B cell (primary cell): Measurements from ENCODE around the gene FAM184A. TPM values are rescaled to one million over a fixed set of nuclear protein-coding genes. Genes with fewer than 3 reads are reported as not detected.

Source experiments
- ATAC-seq: fragments of 200-7000 bp; cut with Tn5 transposase; one replicate; pipeline ENCODE4 v1.10.0; 2021; ENCODE audit warnings: low read depth, mild to moderate bottlenecking, moderate number of reproducible peaks, moderate library complexity
- CTCF ChIA-PET: fragments of 350-600 bp; sonication (Branson Sonifier 250); formaldehyde crosslinking; loops from one replicate; lab custom pipeline; 2021; ENCODE audit warnings: antibody characterized with exemption, inconsistent platforms; lab: Charles Lee
- POLR2A ChIA-PET: fragments of 350-600 bp; sonication (Branson Sonifier 250); formaldehyde crosslinking; loops from one replicate; lab custom pipeline; 2021; ENCODE audit warnings: antibody characterized with exemption; lab: Charles Lee
- DNase-seq: peaks from one replicate; pipeline ENCODE4 v3.0.0; 2013
- H2AFZ ChIP-seq: 2 replicates; pipeline ENCODE4 v1.6.1; 2012; ENCODE audit warnings: mild to moderate bottlenecking, low read depth, low read length; ENCODE audit not compliant: insufficient read depth, poor library complexity, severe bottlenecking
- H3K27ac ChIP-seq, 2 donors: 1 replicate in 1 of 2; 2 replicates in 1 of 2; pipeline ENCODE4 v1.5.1; 2012 to 2013; ENCODE audit warnings: low read length in 2 of 2, mild to moderate bottlenecking in 2 of 2, moderate library complexity in 1 of 2
- H3K27me3 ChIP-seq, 4 experiments: fragments of 200-600 bp in 1 of 4; sonication (generic) in 1 of 4; replicated peaks in 1 of 4; 1 replicate in 2 of 4; 2 replicates in 2 of 4; pipeline versions ENCODE4 v1.6.1 to v1.7.0; 2013 to 2016; ENCODE audit warnings: low read length in 3 of 4, mild to moderate bottlenecking in 2 of 4, mixed read lengths in 1 of 4, moderate library complexity in 1 of 4; ENCODE audit not compliant: insufficient read depth in 4 of 4, control insufficient read depth in 3 of 4; ENCODE audit errors: control extremely low read depth in 1 of 4
- H3K36me3 ChIP-seq, 2 experiments: replicated peaks in 1 of 2; 1 replicate in 1 of 2; 2 replicates in 1 of 2; pipeline versions ENCODE4 v1.6.1 to v1.7.1; 2013; ENCODE audit warnings: low read length in 1 of 2; ENCODE audit not compliant: insufficient read depth in 2 of 2, control insufficient read depth in 1 of 2; ENCODE audit errors: control extremely low read depth in 1 of 2, extremely low read depth in 1 of 2
- H3K4me1 ChIP-seq, 2 donors: fragments of 200-600 bp in 1 of 2; sonication (generic) in 1 of 2; 1 replicate in 1 of 2; 2 replicates in 1 of 2; pipeline versions ENCODE4 v1.5.1 to v1.6.1; 2013 to 2017; ENCODE audit warnings: low read length in 2 of 2; ENCODE audit not compliant: control insufficient read depth in 2 of 2, insufficient read depth in 2 of 2
- H3K4me2 ChIP-seq: replicated peaks from 2 replicates; pipeline ENCODE3; 2012; ENCODE audit warnings: mild to moderate bottlenecking, low read depth, low read length; ENCODE audit not compliant: poor library complexity, severe bottlenecking
- H3K4me3 ChIP-seq, 5 experiments: fragments of 200-600 bp in 1 of 5; sonication (generic) in 1 of 5; 1 replicate in 3 of 5; 2 replicates in 2 of 5; pipeline versions ENCODE4 v1.5.1 to v1.7.0; 2011 to 2016; ENCODE audit warnings: low read length in 4 of 5, mild to moderate bottlenecking in 4 of 5, low read depth in 2 of 5, control low read depth in 1 of 5, moderate library complexity in 1 of 5; ENCODE audit not compliant: insufficient read depth in 1 of 5; ENCODE audit errors: control extremely low read depth in 1 of 5, extremely low read depth in 1 of 5
- H3K79me2 ChIP-seq: fragments of 200-600 bp; sonication (generic); one replicate; pipeline ENCODE4 v1.6.0; 2016; ENCODE audit warnings: low read length; ENCODE audit not compliant: control insufficient read depth, insufficient read depth
- H3K9ac ChIP-seq: fragments of 200-600 bp; sonication (generic); 2 replicates; pipeline ENCODE4 v1.6.1; 2017; ENCODE audit warnings: mild to moderate bottlenecking, low read length, moderate library complexity
- H3K9me3 ChIP-seq, 3 donors: one replicate each; pipeline versions ENCODE4 v1.6.1 to v1.7.1; 2013; ENCODE audit warnings: low read length in 2 of 3; ENCODE audit not compliant: control insufficient read depth in 2 of 3, insufficient read depth in 1 of 3; ENCODE audit errors: control extremely low read depth in 1 of 3
- H4K20me1 ChIP-seq: 2 replicates; pipeline ENCODE4 v1.6.0; 2012; ENCODE audit warnings: mild to moderate bottlenecking, low read length; ENCODE audit not compliant: insufficient read depth, control insufficient read depth, poor library complexity, severe bottlenecking
- H3K27ac Mint-ChIP-seq: one replicate; pipeline ENCODE4 v1.8.0; 2021; ENCODE audit warnings: mixed read lengths
- H3K27me3 Mint-ChIP-seq: one replicate; pipeline ENCODE4 v1.8.0; 2021; ENCODE audit warnings: mixed read lengths
- H3K4me1 Mint-ChIP-seq: one replicate; pipeline ENCODE4 v1.8.0; 2021; ENCODE audit warnings: mixed read lengths
- H3K4me3 Mint-ChIP-seq: one replicate; pipeline ENCODE4 v1.8.0; 2021; ENCODE audit warnings: mixed read lengths
- H3K9me3 Mint-ChIP-seq: one replicate; pipeline ENCODE4 v1.8.0; 2022; ENCODE audit warnings: mixed read lengths; ENCODE audit not compliant: insufficient read depth
- CTCF ChIP-seq: fragments of 200-600 bp; IDR thresholded peaks from one replicate; pipeline ENCODE4 v1.8.0; 2022; ENCODE audit warnings: antibody characterized with exemption, mild to moderate bottlenecking
- EZH2 ChIP-seq: IDR thresholded peaks from 2 replicates; pipeline ENCODE4 v1.6.1; 2012; ENCODE audit warnings: borderline replicate concordance, low read depth, mild to moderate bottlenecking, moderate library complexity, low read length; ENCODE audit not compliant: insufficient read depth, poor library complexity, severe bottlenecking
- WGBS: methylation state at CpG from one replicate; pipeline ENCODE4 v1.1.5; 2013; ENCODE audit warnings: missing lambda C conversion rate; ENCODE audit not compliant: insufficient coverage; 5-methylcytosine and 5-hydroxymethylcytosine counted together
- intact Hi-C: fragments of 100-400 bp; cut with micrococcal nuclease; formaldehyde crosslinking; loops from one replicate; pipeline ENCODE4 v1.10.0; 2022
- polyA plus RNA-seq: library from polyadenylated mRNA; depleted of rRNA; stranded (reverse); fragments of >200 nt; gene quantifications from 2 replicates; pipeline ENCODE4 v1.2.3, GENCODE V29; 2012
- total RNA-seq, 2 donors: library from RNA; stranded (reverse); fragments of 120-200 nt in 1 of 2; gene quantifications; 1 replicate in 1 of 2; 2 replicates in 1 of 2; pipeline versions ENCODE4 v1.2.3 to v1.2.4, GENCODE V29; 2013 to 2022

The FAM184A gene
- total and polyA plus RNA-seq, 2 donors (not counting 1 experiment from before 2014, with no cell fraction given), result 0.07 to 0.54 TPM

DNA sequence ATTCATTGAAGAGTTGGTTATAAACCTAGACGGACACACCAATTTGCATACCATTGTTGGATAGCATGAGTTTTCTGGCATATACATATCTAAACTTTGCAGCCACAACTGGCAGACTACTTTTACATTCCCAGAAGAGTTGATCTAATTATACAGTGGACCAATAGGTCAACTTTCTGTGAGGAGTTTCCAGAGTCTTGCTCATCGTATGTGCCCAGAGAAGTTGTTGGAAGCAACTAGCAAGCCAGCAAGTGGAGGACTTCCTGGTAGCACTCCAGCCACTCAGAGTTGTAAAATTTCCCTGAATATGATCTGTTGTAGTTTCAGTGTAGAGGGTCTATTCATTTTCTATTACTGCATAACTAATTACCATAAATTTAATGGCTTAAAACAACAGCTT, 47.1 kb upstream of the FAM184A start:
- no peaks in the 10 kb centered on the region for H4K20me1 ChIP-seq
- ChIA-PET POLR2A (no interaction called here), CTCF (interaction anchor here (1.7 kb wide), 1 partner anchor 15 kb away, joined by 5 read pairs; no protein-coding TSS in a partner anchor)
- Mint-ChIP-seq H3K27me3 (no peaks in the 10 kb centered on the region), H3K4me3 (no peak overlapping the region), H3K9me3 (no peaks in the 10 kb centered on the region), H3K27ac (no peak overlapping the region), H3K4me1 (no peaks in the 10 kb centered on the region)
- no peaks in the 10 kb centered on the region for H3K4me1 ChIP-seq
- H3K9ac ChIP-seq, result no peak overlapping the region
- no peaks in the 10 kb centered on the region for H3K27me3 ChIP-seq
- no peak overlapping the region for H3K27ac ChIP-seq
- peaks cover 0 to 5% (median 0%) of the 10 kb centered on the region in 3 donors for H3K9me3 ChIP-seq
- no peak overlapping the region for H3K4me3 ChIP-seq
- ATAC-seq (no peak), DNase-seq (no peak)
- no peaks in the 10 kb centered on the region for H3K79me2 ChIP-seq
- TF ChIP-seq EZH2 (no peak), CTCF (no peak)
- no CpG with 5 or more reads among the region's 2 CpGs for WGBS
- intact Hi-C loops, result no loop called here
- H2AFZ ChIP-seq, result no peak overlapping the region
- H3K36me3 ChIP-seq, result no peaks in the 10 kb centered on the region
- no peak overlapping the region for H3K4me2 ChIP-seq

GRCh38 chr6:119124079-119124824, 45.8 kb upstream of the FAM184A start:
- DNase-seq, result no peak
- intact Hi-C loops, result no loop called here
- Mint-ChIP-seq H3K4me1 (no peaks in the 10 kb centered on the region), H3K9me3 (no peaks in the 10 kb centered on the region), H3K4me3 (no peak overlapping the region), H3K27me3 (peaks cover 5% of the 10 kb centered on the region), H3K27ac (no peak overlapping the region)
- no peak for TF ChIP-seq EZH2
- TF ChIP-seq CTCF, result no peak
- Histone ChIP-seq H3K79me2 (no peaks in the 10 kb centered on the region), H3K9ac (no peak overlapping the region), H3K36me3 (no peaks in the 10 kb centered on the region), H3K4me1 (no peaks in the 10 kb centered on the region), H3K4me3 (no peak overlapping the region), H3K27me3 (no peaks in the 10 kb centered on the region), H3K9me3 (peaks cover 0 to 5% (median 0%) of the 10 kb centered on the region in 3 donors), H3K4me2 (no peak overlapping the region), H2AFZ (no peak overlapping the region), H3K27ac (no peak overlapping the region), H4K20me1 (no peaks in the 10 kb centered on the region)
- no CpG with 5 or more reads among the region's 1 CpG for WGBS
- ATAC-seq, result no peak
- POLR2A ChIA-PET, result no interaction called here
- CTCF ChIA-PET, result interaction anchor here (1.4 to 1.7 kb wide), 2 partner anchors 9 to 14 kb away, joined by 4 to 5 read pairs; no protein-coding TSS in a partner anchor
